Measurements from ENCODE around the gene DNAJC28.

GRCh38 chr21:33522297-33522952 is 30.9 kb upstream of the DNAJC28 start:
- no peak for TF ChIP-seq POLR2A (IDR thresholded peaks at IDR 0.05)
- TF ChIP-seq CTCF (IDR thresholded peaks at IDR 0.05), result no peak

Measured in testis (tissue), 2 donors.